ENCODE data around the gene LONP2. TPM values are rescaled to one million over a fixed set of nuclear protein-coding genes. Genes with fewer than 3 reads are reported as not detected.

Gene LONP2
- polyA plus RNA-seq, 3 donors, result 21.5 to 35.6 (median 26.0) TPM

DNA sequence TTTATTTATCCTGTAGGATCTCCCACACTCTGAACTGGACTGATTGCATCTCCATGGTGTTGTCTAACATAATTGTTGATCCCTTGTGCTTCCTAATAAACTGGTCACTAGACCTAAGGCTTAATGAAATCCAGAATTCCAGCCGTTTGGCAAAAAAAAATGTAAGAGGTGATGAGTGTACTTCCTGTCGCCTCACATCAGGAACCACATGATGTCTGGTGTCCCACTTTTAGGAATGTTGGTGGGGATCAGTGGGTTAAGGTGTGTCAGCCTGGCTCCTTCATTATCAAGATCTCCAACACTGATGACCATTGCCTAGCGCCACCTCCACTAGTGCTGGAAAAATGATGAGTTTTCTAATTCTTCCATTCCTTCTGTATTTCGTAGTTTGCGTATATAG is 18.6 kb upstream of the LONP2 start:
- H3K4me1 Mint-ChIP-seq, result no peaks in the 10 kb centered on the region
- H3K27me3 ChIP-seq (ENCODE audit: control insufficient read depth in 2 of 2, insufficient read depth in 2 of 2, low read length in 2 of 2), result no peaks in the 10 kb centered on the region
- peaks cover 0 to 3% (median 0%) of the 10 kb centered on the region in 7 donors for H3K9me3 Mint-ChIP-seq
- no peak overlapping the region for H3K9ac ChIP-seq (ENCODE audit: insufficient read depth, low read length, poor library complexity, severe bottlenecking)
- H3K79me2 ChIP-seq (ENCODE audit: insufficient read depth, low read length), result no peaks in the 10 kb centered on the region
- no peak overlapping the region for H3K27ac Mint-ChIP-seq
- intact Hi-C loops (cut with micrococcal nuclease), result no loop called here
- H3K9me3 ChIP-seq (replicated peaks in 1 of 2; ENCODE audit: control insufficient read depth in 1 of 2, insufficient read depth in 1 of 2, low read length in 2 of 2), result no peaks in the 10 kb centered on the region
- peaks cover 0 to 6% (median 3%) of the 10 kb centered on the region in 3 donors for H3K27me3 Mint-ChIP-seq (ENCODE audit: low read depth in 3 of 3)
- H3K4me1 ChIP-seq (ENCODE audit: control insufficient read depth in 1 of 2, insufficient read depth in 2 of 2, low read length in 2 of 2), result no peaks in the 10 kb centered on the region
- no CpG with 5 or more reads among the region's 5 CpGs for WGBS (ENCODE audit: insufficient coverage)
- no peak for DNase-seq
- no peak overlapping the region for H3K4me3 ChIP-seq (replicated peaks in 1 of 3; ENCODE audit: low read depth in 2 of 3, low read length in 3 of 3)
- H3K4me2 ChIP-seq (replicated peaks; ENCODE audit: extremely low read depth, low read length, poor library complexity, severe bottlenecking), result no peak overlapping the region
- no peak overlapping the region for H2AFZ ChIP-seq (ENCODE audit: insufficient read depth, low read depth, low read length, poor library complexity, severe bottlenecking)
- H3K36me3 ChIP-seq (replicated peaks in 1 of 2; ENCODE audit: control insufficient read depth in 1 of 2, insufficient read depth in 2 of 2, low read length in 2 of 2), result no peaks in the 10 kb centered on the region
- H3K36me3 Mint-ChIP-seq, result no peaks in the 10 kb centered on the region
- H4K20me1 ChIP-seq (ENCODE audit: insufficient read depth, low read length), result no peaks in the 10 kb centered on the region
- TF ChIP-seq, protein P1, sequence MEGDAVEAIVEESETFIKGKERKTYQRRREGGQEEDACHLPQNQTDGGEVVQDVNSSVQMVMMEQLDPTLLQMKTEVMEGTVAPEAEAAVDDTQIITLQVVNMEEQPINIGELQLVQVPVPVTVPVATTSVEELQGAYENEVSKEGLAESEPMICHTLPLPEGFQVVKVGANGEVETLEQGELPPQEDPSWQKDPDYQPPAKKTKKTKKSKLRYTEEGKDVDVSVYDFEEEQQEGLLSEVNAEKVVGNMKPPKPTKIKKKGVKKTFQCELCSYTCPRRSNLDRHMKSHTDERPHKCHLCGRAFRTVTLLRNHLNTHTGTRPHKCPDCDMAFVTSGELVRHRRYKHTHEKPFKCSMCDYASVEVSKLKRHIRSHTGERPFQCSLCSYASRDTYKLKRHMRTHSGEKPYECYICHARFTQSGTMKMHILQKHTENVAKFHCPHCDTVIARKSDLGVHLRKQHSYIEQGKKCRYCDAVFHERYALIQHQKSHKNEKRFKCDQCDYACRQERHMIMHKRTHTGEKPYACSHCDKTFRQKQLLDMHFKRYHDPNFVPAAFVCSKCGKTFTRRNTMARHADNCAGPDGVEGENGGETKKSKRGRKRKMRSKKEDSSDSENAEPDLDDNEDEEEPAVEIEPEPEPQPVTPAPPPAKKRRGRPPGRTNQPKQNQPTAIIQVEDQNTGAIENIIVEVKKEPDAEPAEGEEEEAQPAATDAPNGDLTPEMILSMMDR (IDR thresholded peaks at IDR 0.05), result no peak
- no peak overlapping the region for H3K27ac ChIP-seq (ENCODE audit: low read depth in 1 of 2, low read length in 2 of 2)
- no peak overlapping the region for H3K4me3 Mint-ChIP-seq

DNA sequence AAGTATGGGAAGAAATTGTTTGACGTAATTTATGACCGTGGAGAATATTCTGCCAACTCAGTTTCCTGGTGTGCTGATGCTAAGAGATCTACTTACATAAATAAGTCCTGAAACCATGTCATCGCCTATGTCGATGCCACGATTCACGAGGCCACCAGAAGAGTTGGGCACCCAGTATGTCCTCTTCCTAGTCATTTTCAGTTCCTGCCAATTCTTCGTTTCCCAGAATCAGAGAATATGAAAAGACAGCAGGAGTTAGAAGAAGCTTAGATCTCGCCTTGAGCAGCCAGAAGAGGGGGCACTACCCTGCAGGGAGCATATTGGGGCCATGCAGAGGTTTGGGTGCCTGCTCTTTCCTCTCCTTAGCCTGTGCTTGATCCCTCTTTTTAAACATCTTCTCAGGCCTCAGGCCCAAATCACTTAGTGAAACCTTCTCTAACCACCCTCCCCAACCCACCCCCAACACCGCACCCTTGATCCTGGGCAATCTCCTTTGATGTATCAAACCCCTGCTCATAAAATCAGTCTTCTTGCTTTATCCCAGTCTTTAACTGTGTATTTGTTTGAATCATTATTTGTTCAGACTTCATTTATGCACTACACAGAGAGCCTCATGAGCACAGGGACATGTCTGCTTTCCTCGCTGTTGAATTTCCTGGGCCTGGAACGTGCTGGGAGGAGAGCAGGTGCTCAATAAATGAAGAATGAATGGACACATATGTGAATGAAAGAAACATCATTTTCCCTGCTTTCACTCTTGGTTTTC is 12.2 kb upstream of the LONP2 start:
- H3K27ac ChIP-seq (ENCODE audit: low read depth in 1 of 2, low read length in 2 of 2), result no peak overlapping the region
- TF ChIP-seq, protein P1 (IDR thresholded peaks at IDR 0.05), result peak; percentile 36
- no peak overlapping the region for H3K4me2 ChIP-seq (replicated peaks; ENCODE audit: extremely low read depth, low read length, poor library complexity, severe bottlenecking)
- H3K4me1 ChIP-seq (ENCODE audit: control insufficient read depth in 1 of 2, insufficient read depth in 2 of 2, low read length in 2 of 2), result no peaks in the 10 kb centered on the region
- no peaks in the 10 kb centered on the region for H3K27me3 ChIP-seq (ENCODE audit: control insufficient read depth in 2 of 2, insufficient read depth in 2 of 2, low read length in 2 of 2)
- no peaks in the 10 kb centered on the region for H3K36me3 Mint-ChIP-seq
- no peaks in the 10 kb centered on the region for H4K20me1 ChIP-seq (ENCODE audit: insufficient read depth, low read length)
- peak overlapping the region; percentile 4 for H2AFZ ChIP-seq (ENCODE audit: insufficient read depth, low read depth, low read length, poor library complexity, severe bottlenecking)
- H3K4me3 ChIP-seq (replicated peaks in 1 of 3; ENCODE audit: low read depth in 2 of 3, low read length in 3 of 3), result no peak overlapping the region
- peaks cover 7% of the 10 kb centered on the region for H3K4me1 Mint-ChIP-seq
- H3K79me2 ChIP-seq (ENCODE audit: insufficient read depth, low read length), result no peaks in the 10 kb centered on the region
- no CpG with 5 or more reads among the region's 11 CpGs for WGBS (ENCODE audit: insufficient coverage)
- intact Hi-C loops (cut with micrococcal nuclease), result no loop called here
- peak overlapping the region in 1 of 7 donors; percentile 32 for H3K27ac Mint-ChIP-seq
- no peaks in the 10 kb centered on the region for H3K9me3 ChIP-seq (replicated peaks in 1 of 2; ENCODE audit: control insufficient read depth in 1 of 2, insufficient read depth in 1 of 2, low read length in 2 of 2)
- no peak overlapping the region for H3K9ac ChIP-seq (ENCODE audit: insufficient read depth, low read length, poor library complexity, severe bottlenecking)
- peaks cover 1 to 6% (median 6%) of the 10 kb centered on the region in 3 donors for H3K27me3 Mint-ChIP-seq (ENCODE audit: low read depth in 3 of 3)
- DNase-seq, result peak in 2 of 3 donors; percentile 5 to 8
- no peaks in the 10 kb centered on the region for H3K36me3 ChIP-seq (replicated peaks in 1 of 2; ENCODE audit: control insufficient read depth in 1 of 2, insufficient read depth in 2 of 2, low read length in 2 of 2)
- no peak overlapping the region for H3K4me3 Mint-ChIP-seq
- H3K9me3 Mint-ChIP-seq, result no peaks in the 10 kb centered on the region
